SK-N-SH (cell line): ENCODE results near the gene CALML4. TPM values are rescaled to one million over a fixed set of nuclear protein-coding genes. Genes with fewer than 3 reads are reported as not detected.
A peak's percentile ranks its signal among the peaks of the same experiment; 100 is the strongest.

Experiments used
- CTCF ChIA-PET: fragments of 300-600, 350-600 bp; formaldehyde crosslinking; extraction: SDS; loops from one replicate; lab custom pipeline; 2021; lab: Yijun Ruan, JAX
- POLR2A ChIA-PET: fragments of 350-600 bp; sonication (Branson Sonifier 250); formaldehyde crosslinking; extraction: SDS; loops from one replicate; lab custom pipeline; 2020; ENCODE audit warnings: antibody characterized with exemption, inconsistent platforms; lab: Yijun Ruan, JAX
- DNase-seq: peaks from one replicate; pipeline ENCODE4 v3.0.0; 2012
- H2AFZ ChIP-seq: fragments of 200-600 bp; sonication (generic); 2 replicates; pipeline ENCODE4 v1.8.1; 2016; ENCODE audit warnings: antibody characterized with exemption, mild to moderate bottlenecking, low read depth
- H3F3A ChIP-seq: fragments of 200-600 bp; sonication (generic); replicated peaks from 2 replicates; pipeline ENCODE3; 2016; ENCODE audit warnings: antibody characterized with exemption, mild to moderate bottlenecking; ENCODE audit not compliant: insufficient read depth
- H3K27ac ChIP-seq, 2 experiments: fragments of 200-500 bp in 1 of 2; fragments of 200-600 bp in 1 of 2; sonication (Bioruptor generic) in 1 of 2; sonication (generic), shearing (Covaris generic) in 1 of 2; 2 replicates each; pipeline versions ENCODE4 v1.5.1 to v1.6.1; 2014 to 2016; ENCODE audit warnings: low read depth in 2 of 2, inconsistent platforms in 1 of 2, low read length in 1 of 2, mild to moderate bottlenecking in 1 of 2, mixed read lengths in 1 of 2
- H3K27me3 ChIP-seq: fragments of 200-600 bp; sonication (generic), shearing (Covaris generic); 2 replicates; pipeline ENCODE4 v1.6.1; 2016; ENCODE audit warnings: mixed run types; ENCODE audit not compliant: insufficient read depth
- H3K36me3 ChIP-seq, 2 experiments: fragments of 200-500 bp in 1 of 2; fragments of 200-600 bp in 1 of 2; sonication (Bioruptor generic) in 1 of 2; sonication (generic) in 1 of 2; replicated peaks in 1 of 2; 2 replicates each; pipeline versions ENCODE3 to v1.5.1; 2014 to 2016; ENCODE audit warnings: low read length in 1 of 2, mild to moderate bottlenecking in 1 of 2; ENCODE audit not compliant: insufficient read depth in 2 of 2, control insufficient read depth in 1 of 2
- H3K4me1 ChIP-seq, 2 experiments: fragments of 200-500 bp in 1 of 2; fragments of 200-600 bp in 1 of 2; sonication (Bioruptor generic) in 1 of 2; sonication (generic), shearing (Covaris generic) in 1 of 2; 2 replicates each; pipeline versions ENCODE4 v1.5.1 to v1.6.1; 2014 to 2016; ENCODE audit warnings: low read depth in 1 of 2, low read length in 1 of 2, mixed run types in 1 of 2; ENCODE audit not compliant: insufficient read depth in 2 of 2, control insufficient read depth in 1 of 2
- H3K4me2 ChIP-seq: fragments of 200-600 bp; sonication (generic), shearing (Covaris generic); 2 replicates; pipeline ENCODE4 v1.6.1; 2017; ENCODE audit warnings: mixed run types
- H3K4me3 ChIP-seq, 2 experiments: fragments of 200-500 bp in 1 of 2; fragments of 200-600 bp in 1 of 2; sonication (Bioruptor generic) in 1 of 2; sonication (generic), shearing (Covaris generic) in 1 of 2; 2 replicates each; pipeline versions ENCODE4 v1.5.1 to v1.8.1; 2014 to 2016; ENCODE audit warnings: low read depth in 2 of 2, inconsistent platforms in 1 of 2, low read length in 1 of 2, mild to moderate bottlenecking in 1 of 2, mixed read lengths in 1 of 2, moderate library complexity in 1 of 2
- H3K79me2 ChIP-seq: fragments of 200-600 bp; sonication (generic); 2 replicates; pipeline ENCODE4 v1.8.1; 2017; ENCODE audit warnings: mild to moderate bottlenecking; ENCODE audit not compliant: insufficient read depth
- H3K9ac ChIP-seq: fragments of 200-600 bp; sonication (generic); 2 replicates; pipeline ENCODE4 v1.6.1; 2017; ENCODE audit warnings: mixed run types
- H3K9me2 ChIP-seq: fragments of 200-600 bp; sonication (generic); 2 replicates; pipeline ENCODE4 v1.6.1; 2017; ENCODE audit warnings: mixed run types
- H3K9me3 ChIP-seq: fragments of 200-600 bp; sonication (generic); 2 replicates; pipeline ENCODE4 v1.6.1; 2017; ENCODE audit warnings: mixed run types, mild to moderate bottlenecking, moderate library complexity
- H4K20me1 ChIP-seq: fragments of 200-600 bp; sonication (generic); 2 replicates; pipeline ENCODE4 v1.6.1; 2017; ENCODE audit warnings: mild to moderate bottlenecking, mixed run types; ENCODE audit not compliant: insufficient read depth
- CHD2 ChIP-seq: fragments of 150-350 bp; IDR thresholded peaks from 2 replicates; pipeline ENCODE4 v1.6.1; 2018; ENCODE audit warnings: low read length; ENCODE audit not compliant: partially characterized antibody
- ELF1 ChIP-seq: IDR thresholded peaks from 2 replicates; pipeline ENCODE4 v1.4.0; 2012
- EP300 ChIP-seq, 2 experiments: IDR thresholded peaks; 2 replicates each; pipeline versions ENCODE4 v1.4.0 to v1.6.1; 2012; ENCODE audit warnings: borderline replicate concordance in 1 of 2, low read depth in 1 of 2, low read length in 1 of 2
- FOSL2 ChIP-seq: IDR thresholded peaks from 2 replicates; pipeline ENCODE4 v1.4.0; 2012; ENCODE audit warnings: low read depth, mild to moderate bottlenecking, moderate library complexity, borderline replicate concordance
- IRF3 ChIP-seq: fragments of 150-350 bp; IDR thresholded peaks from 2 replicates; pipeline ENCODE4 v1.6.1; 2016; ENCODE audit warnings: mild to moderate bottlenecking, low read depth, low read length
- JUND ChIP-seq: IDR thresholded peaks from 2 replicates; pipeline ENCODE4 v1.4.0; 2012
- MAX ChIP-seq: IDR thresholded peaks from 2 replicates; pipeline ENCODE4 v1.4.0; 2012; ENCODE audit warnings: low read depth
- MXI1 ChIP-seq: IDR thresholded peaks from 2 replicates; pipeline ENCODE4 v1.6.1; 2012; ENCODE audit warnings: mild to moderate bottlenecking, low read depth, low read length, improper control_type of control experiment
- PBX3 ChIP-seq: IDR thresholded peaks from 2 replicates; pipeline ENCODE4; 2012
- POLR2AphosphoS5 ChIP-seq: IDR thresholded peaks from 2 replicates; pipeline ENCODE4 v1.6.1; 2012; ENCODE audit warnings: low read depth, low read length
- RAD21 ChIP-seq: IDR thresholded peaks from 2 replicates; pipeline ENCODE4 v1.6.1; 2012; ENCODE audit warnings: mild to moderate bottlenecking, low read length
- RCOR1 ChIP-seq: fragments of 150-350 bp; IDR thresholded peaks from 2 replicates; pipeline ENCODE4 v1.6.1; 2017; ENCODE audit warnings: antibody characterized with exemption, low read length
- SIN3A ChIP-seq: IDR thresholded peaks from 2 replicates; pipeline ENCODE4 v1.6.1; 2012; ENCODE audit warnings: low read depth, mild to moderate bottlenecking, low read length, moderate library complexity, borderline replicate concordance
- SMC3 ChIP-seq: IDR thresholded peaks from 2 replicates; pipeline ENCODE4 v1.6.1; 2012; ENCODE audit warnings: low read depth, low read length, improper control_type of control experiment
- TCF12 ChIP-seq: IDR thresholded peaks from 2 replicates; pipeline ENCODE4 v1.4.0; 2012
- TEAD4 ChIP-seq: IDR thresholded peaks from 2 replicates; pipeline ENCODE4 v1.4.0; 2012; ENCODE audit warnings: mild to moderate bottlenecking, borderline replicate concordance; ENCODE audit not compliant: insufficient read depth
- USF1 ChIP-seq: IDR thresholded peaks from 2 replicates; pipeline ENCODE4 v1.4.0; 2012; ENCODE audit warnings: low read depth, borderline replicate concordance
- USF2 ChIP-seq: fragments of 150-350 bp; IDR thresholded peaks from 2 replicates; pipeline ENCODE4 v1.6.1; 2017; ENCODE audit warnings: antibody characterized with exemption, low read length, low read depth, borderline replicate concordance
- YY1 ChIP-seq: IDR thresholded peaks from 2 replicates; pipeline ENCODE4 v1.4.0; 2012; ENCODE audit warnings: low read depth, mild to moderate bottlenecking
- ZBTB33 ChIP-seq: IDR thresholded peaks from 2 replicates; pipeline ENCODE4 v1.4.0; 2012; ENCODE audit warnings: low read depth, borderline replicate concordance
- WGBS: methylation state at CpG from one replicate; pipeline ENCODE4 v1.1.6; 2017; ENCODE audit warnings: low lambda C conversion rate; 5-methylcytosine and 5-hydroxymethylcytosine counted together
- polyA plus RNA-seq, 3 experiments: library from polyadenylated mRNA; depleted of rRNA; stranded (reverse); fragments of >200 nt; gene quantifications; 2 replicates each; pipeline ENCODE4 v1.2.3, GENCODE V29; 2012

The CALML4 gene
- polyA plus RNA-seq, 1 of the 3 experiments (the other 2 are of a cell fraction), result 3.1 TPM

- no peaks in the 10 kb centered on the region for H3K9me3 ChIP-seq
- H3K9me2 ChIP-seq, result no peaks in the 10 kb centered on the region
- 93% methylated on average over 6 of the region's 8 CpGs for WGBS
- peak overlapping the region in 1 of 2 experiments; percentile 39; a peak in 1 of 4 replicates for H3K27ac ChIP-seq
- H3K4me1 ChIP-seq, result peaks cover 0 to 17% of the 10 kb centered on the region in 2 experiments; a peak in 2 of 4 replicates
- H3K9ac ChIP-seq, result no peak overlapping the region
- H2AFZ ChIP-seq, result no peak overlapping the region
- H3K36me3 ChIP-seq, result peaks cover 16 to 27% of the 10 kb centered on the region in 2 experiments
- no peak overlapping the region for H3K4me2 ChIP-seq
- no peaks in the 10 kb centered on the region for H4K20me1 ChIP-seq
- CTCF ChIA-PET, result interaction anchor here (0.7 to 7.6 kb wide), 9 partner anchors 8 to 738 kb away, joined by 3 to 52 read pairs (median 3); partner anchors contain the start of gene CLN6
- POLR2A ChIA-PET, result no interaction called here
- no peak overlapping the region for H3K4me3 ChIP-seq
- H3F3A ChIP-seq, result no peaks in the 10 kb centered on the region
- no peaks in the 10 kb centered on the region for H3K27me3 ChIP-seq
- TF ChIP-seq ELF1 (no peak), USF2 (no peak), YY1 (no peak), EP300 (IDR thresholded peaks at IDR 0.05; ENCODE audit: borderline replicate concordance in 1 of 2, low read depth in 1 of 2, low read length in 1 of 2) (no peak), TCF12 (no peak), PBX3 (no peak), IRF3 (no peak), MXI1 (no peak), TEAD4 (no peak), RAD21 (no peak), CHD2 (no peak), USF1 (no peak), ZBTB33 (no peak), SIN3A (no peak), POLR2AphosphoS5 (no peak), RCOR1 (no peak), FOSL2 (no peak), SMC3 (no peak), JUND (no peak), MAX (no peak)
- peak; percentile 17 for DNase-seq
- H3K79me2 ChIP-seq, result no peaks in the 10 kb centered on the region
Measured at GRCh38 chr15:68195336-68196112, 9.6 kb downstream of the CALML4 start.
